ENCODE data around the gene MAFB.

The MAFB gene

DNA sequence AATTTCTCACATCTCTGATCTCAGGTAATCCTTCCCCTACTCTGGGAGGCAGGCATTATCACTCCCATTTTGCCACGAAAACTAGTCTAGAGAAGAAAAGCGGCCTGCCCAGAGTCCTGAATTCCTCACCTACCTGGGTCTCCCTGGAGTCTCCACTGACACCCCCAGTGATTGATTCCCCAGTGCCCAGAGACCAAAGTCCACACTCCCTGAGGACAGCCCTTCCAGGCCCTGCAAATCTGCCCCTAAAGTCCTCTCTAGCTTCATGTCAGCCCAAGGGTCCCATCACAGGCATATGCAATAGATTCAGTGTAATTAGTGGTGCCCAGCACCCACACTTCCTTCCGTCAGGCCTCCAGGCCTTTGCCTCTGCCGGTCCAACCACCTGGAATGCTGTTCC is 47.2 kb downstream of the MAFB start:
- Histone ChIP-seq H4K20me1 (ENCODE audit: low read depth, low read length) (no peaks in the 10 kb centered on the region), H3K9me3 (ENCODE audit: insufficient read depth, low read length) (no peaks in the 10 kb centered on the region), H3K36me3 (ENCODE audit: low read length) (no peaks in the 10 kb centered on the region), H3K9ac (ENCODE audit: low read length) (no peak overlapping the region), H3K27ac (ENCODE audit: low read depth, low read length) (no peak overlapping the region), H3F3A (ENCODE audit: insufficient read depth) (no peaks in the 10 kb centered on the region), H3K4me3 (ENCODE audit: insufficient read depth, low read length, poor library complexity, severe bottlenecking) (no peak overlapping the region), H3K4me2 (ENCODE audit: low read depth, low read length, poor library complexity, severe bottlenecking) (no peak overlapping the region), H3K27me3 (ENCODE audit: low read length) (no peaks in the 10 kb centered on the region), H3K79me2 (ENCODE audit: insufficient read depth, low read length) (no peaks in the 10 kb centered on the region), H3K9me2 (replicated peaks; ENCODE audit: insufficient read depth, low read length) (no peaks in the 10 kb centered on the region), H2AFZ (ENCODE audit: low read depth, low read length, severe bottlenecking) (no peak overlapping the region)
- TF ChIP-seq, protein P1, sequence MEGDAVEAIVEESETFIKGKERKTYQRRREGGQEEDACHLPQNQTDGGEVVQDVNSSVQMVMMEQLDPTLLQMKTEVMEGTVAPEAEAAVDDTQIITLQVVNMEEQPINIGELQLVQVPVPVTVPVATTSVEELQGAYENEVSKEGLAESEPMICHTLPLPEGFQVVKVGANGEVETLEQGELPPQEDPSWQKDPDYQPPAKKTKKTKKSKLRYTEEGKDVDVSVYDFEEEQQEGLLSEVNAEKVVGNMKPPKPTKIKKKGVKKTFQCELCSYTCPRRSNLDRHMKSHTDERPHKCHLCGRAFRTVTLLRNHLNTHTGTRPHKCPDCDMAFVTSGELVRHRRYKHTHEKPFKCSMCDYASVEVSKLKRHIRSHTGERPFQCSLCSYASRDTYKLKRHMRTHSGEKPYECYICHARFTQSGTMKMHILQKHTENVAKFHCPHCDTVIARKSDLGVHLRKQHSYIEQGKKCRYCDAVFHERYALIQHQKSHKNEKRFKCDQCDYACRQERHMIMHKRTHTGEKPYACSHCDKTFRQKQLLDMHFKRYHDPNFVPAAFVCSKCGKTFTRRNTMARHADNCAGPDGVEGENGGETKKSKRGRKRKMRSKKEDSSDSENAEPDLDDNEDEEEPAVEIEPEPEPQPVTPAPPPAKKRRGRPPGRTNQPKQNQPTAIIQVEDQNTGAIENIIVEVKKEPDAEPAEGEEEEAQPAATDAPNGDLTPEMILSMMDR (IDR thresholded peaks at IDR 0.05; ENCODE audit: insufficient read depth, low read length, poor library complexity, severe bottlenecking): no peak
- TF ChIP-seq EZH2phosphoT487 (conservative IDR thresholded peaks at IDR 0.05; ENCODE audit: low read length): no peak

DNA sequence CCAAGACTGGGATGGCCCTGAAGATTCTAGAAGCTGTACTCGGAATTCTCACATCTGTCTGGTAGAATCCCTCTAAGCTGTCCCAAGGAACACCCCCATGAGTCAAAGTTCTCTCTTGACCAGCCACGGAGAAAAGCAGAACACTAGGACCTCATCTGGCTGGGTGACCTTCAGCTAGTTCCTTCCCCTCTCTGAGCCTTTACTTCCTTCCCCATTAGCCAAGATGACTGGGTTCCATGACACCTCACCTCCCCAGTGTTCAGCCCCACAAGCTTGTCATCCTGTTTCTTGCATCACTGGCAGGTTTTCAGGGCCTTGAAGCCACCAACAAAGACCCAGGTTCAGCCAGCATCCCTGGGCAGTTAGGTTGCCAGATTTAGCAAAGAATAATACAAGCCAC is 47.8 kb downstream of the MAFB start:
- Histone ChIP-seq H3F3A (ENCODE audit: insufficient read depth) (no peaks in the 10 kb centered on the region), H3K27me3 (ENCODE audit: low read length) (no peaks in the 10 kb centered on the region), H3K9me2 (replicated peaks; ENCODE audit: insufficient read depth, low read length) (no peaks in the 10 kb centered on the region), H4K20me1 (ENCODE audit: low read depth, low read length) (no peaks in the 10 kb centered on the region), H3K4me3 (ENCODE audit: insufficient read depth, low read length, poor library complexity, severe bottlenecking) (no peak overlapping the region), H3K9ac (ENCODE audit: low read length) (no peak overlapping the region), H3K4me2 (ENCODE audit: low read depth, low read length, poor library complexity, severe bottlenecking) (no peak overlapping the region), H3K9me3 (ENCODE audit: insufficient read depth, low read length) (no peaks in the 10 kb centered on the region), H2AFZ (ENCODE audit: low read depth, low read length, severe bottlenecking) (no peak overlapping the region), H3K27ac (ENCODE audit: low read depth, low read length) (no peak overlapping the region), H3K79me2 (ENCODE audit: insufficient read depth, low read length) (no peaks in the 10 kb centered on the region), H3K36me3 (ENCODE audit: low read length) (no peaks in the 10 kb centered on the region)
- no peak for TF ChIP-seq EZH2phosphoT487 (conservative IDR thresholded peaks at IDR 0.05; ENCODE audit: low read length)
- TF ChIP-seq, protein P1 (IDR thresholded peaks at IDR 0.05; ENCODE audit: insufficient read depth, low read length, poor library complexity, severe bottlenecking): no peak

DNA sequence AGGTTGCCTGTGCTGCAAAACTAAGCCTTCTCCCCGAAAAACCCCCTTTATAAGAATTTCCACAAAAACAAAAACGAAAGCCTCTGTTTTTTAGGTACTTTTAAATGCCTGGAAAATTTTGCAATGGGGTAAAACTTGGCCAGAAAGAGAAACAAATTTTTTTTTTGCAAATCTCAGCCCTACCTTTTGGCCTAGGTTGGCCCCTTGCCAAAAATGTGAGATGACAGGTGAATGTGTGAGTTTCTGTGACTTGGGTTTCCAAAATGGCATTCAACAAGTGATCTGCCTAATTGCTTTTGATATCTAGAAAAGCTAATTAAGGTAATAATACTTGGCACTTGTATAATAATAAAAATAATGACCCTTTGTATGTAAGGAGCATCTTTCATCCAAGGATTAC is 48.4 kb downstream of the MAFB start:
- no peak overlapping the region for H3K9ac ChIP-seq (ENCODE audit: low read length)
- no peak overlapping the region for H2AFZ ChIP-seq (ENCODE audit: low read depth, low read length, severe bottlenecking)
- H3K36me3 ChIP-seq (ENCODE audit: low read length): no peaks in the 10 kb centered on the region
- H3K9me2 ChIP-seq (replicated peaks; ENCODE audit: insufficient read depth, low read length): no peaks in the 10 kb centered on the region
- no peaks in the 10 kb centered on the region for H3K9me3 ChIP-seq (ENCODE audit: insufficient read depth, low read length)
- H3K27ac ChIP-seq (ENCODE audit: low read depth, low read length): no peak overlapping the region
- no peaks in the 10 kb centered on the region for H3F3A ChIP-seq (ENCODE audit: insufficient read depth)
- no peaks in the 10 kb centered on the region for H3K79me2 ChIP-seq (ENCODE audit: insufficient read depth, low read length)
- H3K27me3 ChIP-seq (ENCODE audit: low read length): no peaks in the 10 kb centered on the region
- no peaks in the 10 kb centered on the region for H4K20me1 ChIP-seq (ENCODE audit: low read depth, low read length)
- H3K4me2 ChIP-seq (ENCODE audit: low read depth, low read length, poor library complexity, severe bottlenecking): no peak overlapping the region
- TF ChIP-seq, protein P1 (IDR thresholded peaks at IDR 0.05; ENCODE audit: insufficient read depth, low read length, poor library complexity, severe bottlenecking): no peak
- no peak for TF ChIP-seq EZH2phosphoT487 (conservative IDR thresholded peaks at IDR 0.05; ENCODE audit: low read length)
- H3K4me3 ChIP-seq (ENCODE audit: insufficient read depth, low read length, poor library complexity, severe bottlenecking): no peak overlapping the region
